ENCODE measurements around the gene BTNL9.
"Not testable (repeated sequence)": the region's sequence is repeated elsewhere in the genome, so short reads cannot be mapped to it uniquely, and the experiment has no call there.

BTNL9 gene

DNA sequence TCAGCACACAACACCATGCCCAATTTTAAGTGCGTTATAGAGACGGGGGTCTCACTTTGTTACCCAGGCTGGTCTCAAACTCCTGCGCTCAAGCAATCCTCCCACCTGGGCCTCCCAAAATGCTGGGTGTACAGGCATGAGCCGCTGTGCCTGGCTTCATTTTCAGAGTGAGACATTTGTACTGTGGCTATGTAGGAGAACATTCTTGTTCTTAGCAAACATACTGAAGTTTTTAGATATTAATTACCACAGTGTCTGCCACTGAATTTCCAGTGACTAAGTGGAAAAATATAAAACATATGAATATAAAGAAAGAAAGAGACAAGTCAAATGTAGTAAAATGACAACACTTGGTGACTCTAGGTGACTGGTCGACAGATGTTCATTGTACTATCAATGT, 20.9 kb downstream of the BTNL9 start:
- DNase-seq (ENCODE audit: low read depth in 2 of 2), result no peak

DNA sequence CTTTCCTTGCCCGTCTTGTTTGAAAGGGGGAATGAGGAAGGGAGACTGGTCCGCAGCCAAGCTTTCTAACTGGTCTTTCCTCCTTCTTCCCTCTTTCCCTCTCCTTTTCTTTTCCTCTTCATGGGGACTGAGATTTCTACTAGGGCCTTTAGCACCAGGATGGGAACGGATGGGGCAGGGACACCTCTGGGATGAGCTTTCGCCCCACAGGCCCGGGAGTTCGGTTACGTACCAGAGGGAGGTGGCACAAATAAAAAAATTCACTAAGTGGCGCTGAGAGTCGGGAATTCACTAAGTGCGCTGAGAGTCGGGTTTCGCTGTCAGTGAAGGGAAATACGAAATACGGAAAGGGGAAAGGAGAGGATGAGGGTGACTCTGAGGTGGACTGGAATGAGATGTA, 21.6 kb downstream of the BTNL9 start:
- no peak for DNase-seq (ENCODE audit: low read depth in 2 of 2)

DNA sequence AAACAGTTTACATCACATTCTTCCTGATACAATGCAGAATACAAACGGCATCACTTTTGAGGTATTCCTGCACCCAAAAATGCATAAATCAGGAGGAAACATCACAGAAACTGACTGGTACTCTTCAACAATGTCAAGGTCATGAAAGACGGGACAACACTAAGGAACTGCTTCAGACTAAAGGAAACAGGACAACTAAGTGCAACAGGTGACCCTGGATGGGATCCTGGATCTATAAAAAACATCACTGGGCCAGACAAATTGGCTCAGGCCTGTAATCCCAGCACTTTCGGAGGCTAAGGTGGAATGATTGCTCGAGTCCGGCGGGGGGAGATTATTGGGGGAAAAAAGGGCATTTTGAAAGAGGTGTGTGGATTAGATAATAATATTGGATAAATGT, 22.6 kb downstream of the BTNL9 start:
- no peak for DNase-seq (ENCODE audit: low read depth in 2 of 2)

DNA sequence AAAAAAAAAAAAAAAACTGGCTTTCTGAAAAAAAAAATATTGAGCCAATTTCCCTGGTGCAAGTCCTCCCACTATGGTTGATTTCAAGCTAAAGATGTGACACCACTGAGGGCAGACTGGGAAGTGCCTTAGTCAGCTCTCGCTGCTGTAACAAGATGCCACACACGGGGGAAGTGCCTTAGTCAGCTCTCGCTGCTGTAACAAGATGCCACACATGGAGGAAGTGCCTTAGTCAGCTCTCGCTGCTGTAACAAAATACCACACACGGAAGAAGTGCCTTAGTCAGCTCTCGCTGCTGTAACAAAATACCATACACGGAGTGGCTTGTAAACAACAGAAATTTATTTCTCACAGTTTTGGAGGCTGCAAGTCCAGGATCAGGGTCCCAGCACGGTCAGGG, 23.4 kb downstream of the BTNL9 start:
- no peak for DNase-seq (ENCODE audit: low read depth in 2 of 2)

DNA sequence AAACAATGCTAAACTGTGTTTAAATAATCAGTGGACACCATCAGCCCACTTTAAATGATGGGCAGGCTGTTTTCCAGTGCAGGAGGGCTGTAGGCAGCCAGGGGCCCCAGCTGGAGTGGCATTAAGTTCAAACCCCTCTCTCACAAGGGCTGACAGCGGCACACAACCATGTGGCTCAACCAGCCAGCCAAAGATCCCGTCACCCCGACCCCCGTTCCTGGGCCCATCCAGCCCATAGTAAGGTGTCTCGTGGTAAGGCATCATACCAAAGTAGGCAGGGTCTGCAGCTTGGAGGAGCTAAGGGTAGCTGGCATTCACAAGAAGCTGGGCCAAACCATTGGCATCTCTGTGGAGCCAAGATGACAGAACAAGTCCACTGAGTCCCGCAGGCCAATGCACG, 24.9 kb downstream of the BTNL9 start:
- no peak for DNase-seq (ENCODE audit: low read depth in 2 of 2)

DNA sequence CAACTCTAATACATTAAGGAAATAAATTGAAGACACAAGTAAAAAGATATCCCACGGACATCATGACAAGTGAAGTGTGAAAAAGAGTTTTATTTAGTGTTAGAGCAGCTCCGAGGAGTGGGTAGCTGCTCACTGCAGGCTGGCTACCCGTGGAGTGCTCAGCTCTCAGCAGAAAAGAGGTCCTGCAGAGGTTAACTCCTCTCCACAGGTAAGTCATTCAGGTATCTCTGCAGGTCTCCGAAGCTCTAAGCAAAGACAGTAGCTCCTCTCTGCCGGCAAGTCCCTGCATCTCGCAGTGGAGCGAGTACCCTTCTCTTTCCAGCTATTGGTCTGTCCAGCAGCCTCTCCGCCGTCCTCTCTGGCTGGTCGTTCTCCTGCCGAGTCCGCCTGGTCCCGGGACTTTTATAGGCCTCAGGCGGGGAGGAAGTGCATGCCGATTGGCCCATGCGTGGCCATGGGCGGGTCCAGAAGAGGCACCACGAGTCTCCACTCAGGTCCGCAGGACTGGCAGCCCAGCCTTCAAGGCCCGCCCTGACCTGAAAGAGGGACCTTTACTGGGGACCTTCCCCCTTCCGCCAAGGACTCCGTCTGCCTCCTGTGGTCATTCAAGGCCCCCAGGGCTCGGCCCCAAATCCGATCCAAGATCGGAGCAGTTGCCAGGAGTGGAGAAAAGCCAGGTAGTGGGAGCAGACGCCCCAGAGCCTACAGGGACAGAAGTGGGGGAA, 29.9 kb downstream of the BTNL9 start:
- DNase-seq (ENCODE audit: low read depth in 2 of 2), result no peak

DNA sequence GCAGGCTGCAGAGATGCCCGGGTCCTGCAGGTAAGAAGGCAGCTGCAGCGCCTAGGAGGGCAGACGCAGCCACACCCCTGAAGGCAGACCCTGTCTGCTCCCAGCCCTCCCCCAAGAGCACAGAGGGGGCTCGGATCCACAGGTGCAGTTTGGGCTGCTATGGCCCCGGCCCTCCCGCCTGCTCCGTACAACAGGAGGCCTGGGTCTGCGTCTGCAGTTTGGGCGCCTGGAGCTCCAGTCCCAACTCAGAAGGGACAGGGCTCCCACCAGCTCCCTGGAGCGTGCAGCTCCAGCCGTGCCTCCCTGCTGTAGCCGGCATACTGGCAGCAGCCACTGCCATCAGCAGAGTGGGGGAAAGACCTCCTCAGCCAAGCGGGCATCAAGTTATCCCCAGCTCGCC, 30.5 kb downstream of the BTNL9 start:
- no peak for DNase-seq (ENCODE audit: low read depth in 2 of 2)

DNA sequence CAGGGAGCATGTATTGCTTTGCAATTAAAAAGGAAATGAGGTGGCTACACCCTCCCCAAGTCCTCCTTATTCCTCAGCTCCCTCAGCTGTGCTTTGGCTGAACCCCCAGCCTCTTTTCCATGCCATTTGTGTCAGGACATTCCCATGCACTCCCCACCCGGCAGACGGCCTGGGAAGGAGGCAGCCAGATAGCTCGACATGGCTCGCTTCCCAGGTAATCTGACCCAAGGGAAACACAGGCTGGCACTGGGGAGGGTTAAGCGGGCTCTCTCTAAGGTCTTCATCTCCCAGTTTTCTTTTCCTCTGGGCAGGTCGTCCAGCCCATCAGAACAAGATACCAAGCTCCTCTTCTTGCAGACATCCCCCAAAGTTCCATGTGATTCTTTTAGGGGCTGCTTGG, 31.2 kb downstream of the BTNL9 start:
- no peak for DNase-seq (ENCODE audit: low read depth in 2 of 2)

DNA sequence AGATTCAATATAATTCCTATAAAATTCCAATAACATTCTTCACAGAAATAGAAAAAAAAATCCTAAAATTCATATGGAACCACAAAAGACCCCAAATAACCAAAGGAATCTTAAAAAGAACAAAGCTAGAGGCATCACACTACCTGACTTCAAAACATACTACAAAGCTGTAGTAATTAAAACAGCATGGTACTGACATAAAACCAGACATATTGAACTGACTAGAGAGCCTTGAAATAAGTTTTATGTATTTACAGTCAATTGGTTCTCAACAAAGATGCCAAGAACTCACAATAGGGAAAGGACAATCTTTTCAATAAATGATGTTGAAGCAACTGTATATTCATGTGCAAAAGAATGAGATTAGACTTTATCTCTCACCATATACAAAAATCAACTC, 36.9 kb downstream of the BTNL9 start:
- no peak for DNase-seq (ENCODE audit: low read depth in 2 of 2)

DNA sequence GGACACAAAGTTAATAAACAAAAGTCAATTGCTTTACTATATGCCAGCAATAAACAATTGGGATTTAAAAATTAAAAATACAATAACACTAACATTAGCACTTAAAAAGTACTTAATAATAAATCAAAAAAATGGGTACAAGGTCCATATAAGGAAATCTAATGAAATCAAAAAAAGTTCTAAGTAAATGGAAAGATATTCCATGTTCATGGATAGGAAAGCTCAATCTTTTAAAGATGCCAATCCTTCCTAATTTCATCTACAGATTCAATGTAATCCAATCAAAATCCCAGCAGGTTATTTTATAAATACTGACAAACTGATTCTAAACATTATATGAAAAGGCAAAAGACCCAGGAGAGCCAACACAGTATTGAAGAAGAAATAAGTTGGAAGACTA, 41.9 kb downstream of the BTNL9 start:
- no peak for DNase-seq (ENCODE audit: low read depth in 2 of 2)

DNA sequence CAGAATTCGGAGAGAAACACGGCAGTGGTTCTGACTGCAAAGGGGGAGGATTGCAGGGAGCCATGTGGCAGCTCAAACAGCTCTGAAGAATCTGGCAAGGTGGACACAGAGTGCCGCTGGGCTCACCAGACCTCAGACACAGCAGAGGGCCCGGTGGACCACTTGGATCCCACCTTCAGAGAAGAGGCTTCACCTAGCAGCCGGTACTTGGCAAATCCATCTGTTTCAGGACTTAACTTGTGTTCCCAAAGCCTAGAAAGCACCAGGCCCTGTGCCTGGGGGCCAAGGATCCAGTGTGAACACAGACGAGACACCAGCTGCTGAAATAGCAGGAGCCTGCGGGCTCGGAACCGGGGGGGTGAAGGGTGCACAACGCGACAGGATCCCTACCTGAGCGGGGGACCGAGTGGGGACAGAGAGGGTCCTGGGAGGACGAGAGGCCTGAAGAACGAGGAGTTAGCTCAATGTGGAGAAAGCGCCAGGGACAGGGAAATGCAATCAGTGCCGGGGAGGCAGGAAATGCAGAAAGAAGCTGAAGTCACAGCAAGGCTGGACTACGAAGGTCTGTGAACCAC, 44.6 kb downstream of the BTNL9 start:
- DNase-seq (ENCODE audit: low read depth in 2 of 2), result no peak

DNA sequence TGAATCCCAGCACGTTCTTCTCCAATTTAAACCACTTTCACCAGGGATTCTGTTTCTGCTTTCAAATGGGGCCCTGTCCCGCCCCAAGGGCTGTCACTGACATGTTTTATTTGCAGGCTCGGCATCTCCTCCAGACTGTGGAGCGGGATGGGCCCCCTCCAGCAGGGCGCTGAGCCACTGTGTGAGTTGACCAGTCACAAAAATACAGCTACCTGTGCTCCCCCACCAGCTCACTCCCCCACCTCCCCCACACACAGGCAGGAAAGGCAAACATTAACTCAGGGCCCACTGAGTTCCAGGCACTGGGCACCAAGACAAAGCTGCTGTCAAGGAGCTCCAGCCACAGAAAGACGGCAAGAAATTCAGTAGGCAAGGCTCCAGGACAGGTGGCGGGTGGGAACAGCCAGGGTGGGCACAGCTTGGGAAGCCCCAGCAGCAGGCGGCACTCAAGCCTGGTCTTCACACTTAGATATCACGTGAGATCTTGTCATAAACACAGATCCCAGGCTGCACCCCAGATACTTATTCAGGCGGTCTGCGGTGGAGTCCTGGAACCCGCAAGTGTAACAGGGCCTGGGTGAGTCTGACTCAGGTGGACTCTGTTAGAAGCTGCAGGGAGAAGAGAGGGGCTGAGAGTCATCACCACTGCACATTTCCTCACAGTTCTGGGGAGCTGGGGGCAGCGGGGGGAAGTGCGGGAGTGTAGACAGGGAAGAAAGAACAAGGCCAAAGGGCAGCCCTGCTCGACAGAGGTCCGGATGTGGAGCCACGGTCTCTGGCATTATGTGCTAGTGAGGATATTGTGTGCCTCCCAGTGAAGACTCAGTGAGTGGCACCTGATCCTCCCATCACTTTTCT, 46.2 kb downstream of the BTNL9 start:
- no peak for DNase-seq (ENCODE audit: low read depth in 2 of 2)

DNA sequence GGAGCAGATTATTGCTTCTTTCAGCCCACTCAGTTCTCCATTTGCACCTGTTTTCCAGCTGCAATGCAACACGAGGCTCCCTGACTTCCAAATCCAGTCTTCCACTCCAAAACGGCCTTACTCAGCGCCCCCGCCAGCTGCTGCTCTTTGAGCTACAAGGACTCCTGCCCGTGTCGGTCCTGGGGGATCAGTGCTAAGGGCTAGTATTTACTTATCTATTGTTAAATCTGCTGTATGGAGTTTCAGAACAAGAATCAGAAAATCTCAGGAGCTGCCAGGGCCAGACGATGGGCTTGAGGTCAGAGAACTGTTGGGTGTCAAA, 46.8 kb downstream of the BTNL9 start:
- no peak for DNase-seq (ENCODE audit: low read depth in 2 of 2)

DNA sequence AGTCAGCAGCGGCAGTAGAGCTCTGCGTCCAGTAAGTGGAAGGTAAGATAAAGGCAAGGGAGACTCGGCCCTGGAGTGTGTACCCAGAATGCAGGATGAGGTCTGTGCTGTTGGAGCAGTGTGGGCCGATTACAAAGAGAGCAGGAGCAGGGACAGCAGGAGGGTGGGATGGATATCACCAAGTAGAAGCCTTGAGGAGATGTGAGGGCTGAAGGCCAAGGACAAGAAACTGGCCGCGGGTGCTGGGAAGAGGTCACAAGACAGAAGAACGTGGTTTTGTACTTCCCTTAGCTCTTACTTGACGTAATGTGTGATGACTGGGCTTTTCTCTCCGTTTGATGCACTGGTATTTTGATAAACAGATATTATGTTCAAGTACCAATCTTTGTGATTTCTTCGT, 47.2 kb downstream of the BTNL9 start:
- no peak for DNase-seq (ENCODE audit: low read depth in 2 of 2)

DNA sequence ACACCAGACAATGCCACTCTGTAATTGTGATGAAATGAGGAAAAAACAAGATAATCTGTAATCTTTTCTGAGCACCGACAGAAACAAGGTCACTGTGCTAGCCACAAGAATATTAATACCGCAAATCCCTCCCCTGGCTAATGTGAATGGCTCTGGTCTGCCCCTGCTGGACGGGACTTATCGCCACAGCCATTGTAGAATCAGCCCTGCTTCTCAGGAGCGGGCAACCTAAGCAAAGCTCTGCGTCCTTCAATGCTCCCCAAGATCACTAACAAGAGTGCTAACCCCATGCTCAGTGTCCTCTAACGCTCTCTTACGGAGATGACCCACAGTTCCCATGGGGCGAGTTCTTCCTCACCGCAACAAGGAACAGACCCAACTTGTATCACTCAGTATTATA, 48.2 kb downstream of the BTNL9 start:
- DNase-seq (ENCODE audit: low read depth in 2 of 2), result no peak

DNA sequence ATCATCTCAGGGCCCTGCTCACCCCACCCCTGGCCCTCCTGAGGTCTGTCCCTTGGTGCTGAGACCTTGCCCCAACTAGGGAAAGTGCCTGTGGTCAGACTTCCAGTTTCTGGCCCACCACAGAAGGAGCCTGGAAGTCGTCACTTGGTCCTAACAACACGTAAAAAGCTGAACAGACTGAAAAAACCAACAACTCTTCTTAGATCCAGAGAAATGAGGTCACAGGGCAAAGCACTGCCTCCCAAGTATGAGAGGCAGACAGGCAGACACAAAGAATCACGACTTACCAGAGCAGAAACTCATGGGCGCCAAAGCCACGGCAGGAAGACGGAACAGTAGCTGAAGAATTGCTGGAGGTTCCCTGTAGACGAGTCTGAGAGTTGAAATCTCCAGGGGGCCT, 52.4 kb downstream of the BTNL9 start:
- no peak for DNase-seq (ENCODE audit: low read depth in 2 of 2)

DNA sequence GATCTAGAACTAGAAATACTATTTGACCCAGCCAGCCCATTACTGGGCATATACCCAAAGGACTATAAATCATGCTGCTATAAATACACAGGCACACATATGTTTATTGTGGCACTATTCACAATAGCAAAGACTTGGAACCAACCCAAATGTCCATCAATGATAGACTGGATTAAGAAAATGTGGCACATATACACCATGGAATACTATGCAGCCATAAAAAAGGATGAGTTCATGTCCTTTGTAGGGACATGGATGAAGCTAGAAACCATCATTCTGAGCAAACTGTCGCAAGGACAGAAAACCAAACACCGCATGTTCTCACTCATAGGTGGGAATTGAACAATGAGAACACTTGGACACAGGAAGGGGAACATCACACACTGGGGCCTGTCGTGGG, 55.1 kb downstream of the BTNL9 start:
- not testable (repeated sequence) for DNase-seq (ENCODE audit: low read depth in 2 of 2)

DNA sequence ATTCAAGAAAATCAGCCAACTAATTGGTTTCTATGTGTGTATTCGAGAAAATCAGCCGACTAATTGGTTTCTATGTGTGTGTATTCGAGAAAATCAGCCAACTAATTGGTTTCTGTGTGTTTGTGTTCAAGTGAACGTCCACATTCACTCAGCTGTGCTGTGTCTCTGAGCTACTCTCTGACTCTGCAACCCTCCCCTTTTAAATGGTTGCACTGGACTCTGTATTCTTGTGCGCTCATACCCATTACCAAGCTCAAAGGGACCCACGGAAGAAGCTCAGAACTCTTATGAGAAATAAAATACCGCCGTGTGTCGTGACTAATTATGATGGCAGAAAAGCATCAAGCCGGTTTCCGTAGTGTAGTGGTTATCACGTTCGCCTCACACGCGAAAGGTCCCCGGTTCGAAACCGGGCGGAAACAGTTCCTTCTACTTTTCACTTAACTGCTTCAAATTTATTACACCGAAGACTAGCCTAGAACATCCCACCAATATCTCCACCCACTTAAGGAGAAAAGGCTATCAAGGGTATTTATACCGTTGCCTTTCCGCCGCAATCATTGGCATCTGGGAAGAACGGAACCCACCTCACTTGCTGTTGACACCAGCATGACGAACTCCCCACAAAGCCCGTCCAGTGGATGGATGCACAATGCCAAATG, 56.8 kb downstream of the BTNL9 start:
- DNase-seq (ENCODE audit: low read depth in 2 of 2), result not testable (repeated sequence)

DNA sequence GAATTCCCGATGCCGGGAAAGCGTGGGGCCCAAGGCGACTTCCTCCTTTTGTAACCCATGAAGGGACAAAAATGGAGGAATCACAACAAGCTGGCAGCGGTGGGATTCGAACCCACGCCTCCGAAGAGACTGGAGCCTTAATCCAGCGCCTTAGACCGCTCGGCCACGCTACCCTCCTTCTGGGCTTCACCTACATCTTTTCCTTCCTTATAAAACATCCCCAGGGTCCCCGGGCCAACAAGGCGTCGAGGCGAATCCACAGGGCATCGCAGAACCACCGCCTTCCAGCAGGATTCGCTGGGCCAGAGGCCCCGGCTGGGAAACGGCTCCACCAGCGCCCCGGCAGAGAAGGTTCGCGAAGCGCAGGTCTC, 57.3 kb downstream of the BTNL9 start:
- DNase-seq (ENCODE audit: low read depth in 2 of 2), result not testable (repeated sequence)

DNA sequence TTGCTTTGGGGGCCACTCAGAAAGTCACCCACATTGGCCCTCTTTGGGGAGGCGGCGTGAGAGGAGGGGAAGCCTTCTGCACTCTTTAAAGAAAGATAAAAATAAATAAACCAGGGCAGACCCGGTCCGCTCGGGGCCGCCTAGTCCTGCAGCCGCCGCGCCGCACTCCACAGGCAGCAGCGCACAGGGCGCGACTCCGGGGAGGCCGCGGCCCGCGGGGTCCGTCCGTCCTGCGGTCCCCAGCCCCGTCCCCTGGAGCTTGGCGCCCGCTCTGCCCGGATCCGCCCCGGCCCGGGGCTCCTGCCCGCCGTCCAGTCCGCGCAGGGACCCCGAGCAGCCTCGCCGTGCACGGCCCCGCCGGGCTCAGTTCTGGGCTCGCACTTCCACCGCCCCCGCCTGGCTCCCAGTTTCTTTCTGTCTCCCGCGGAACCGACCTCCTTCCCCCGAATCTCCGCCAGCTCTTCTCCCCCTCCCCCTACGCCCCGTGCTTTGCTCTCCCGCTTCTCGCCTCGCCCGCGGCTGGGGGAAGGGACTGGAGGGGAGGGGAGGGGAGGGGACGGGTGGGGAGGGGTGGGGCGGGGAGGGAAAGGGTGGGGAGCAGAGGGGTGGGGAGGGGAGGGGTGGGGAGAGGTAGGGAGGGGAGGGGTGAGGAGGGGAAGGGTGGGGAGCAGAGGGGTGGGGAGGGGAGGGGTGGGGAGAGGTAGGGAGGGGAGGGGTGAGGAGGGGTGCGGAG, 57.9 kb downstream of the BTNL9 start:
- DNase-seq (ENCODE audit: low read depth in 2 of 2), result not testable (repeated sequence)

DNA sequence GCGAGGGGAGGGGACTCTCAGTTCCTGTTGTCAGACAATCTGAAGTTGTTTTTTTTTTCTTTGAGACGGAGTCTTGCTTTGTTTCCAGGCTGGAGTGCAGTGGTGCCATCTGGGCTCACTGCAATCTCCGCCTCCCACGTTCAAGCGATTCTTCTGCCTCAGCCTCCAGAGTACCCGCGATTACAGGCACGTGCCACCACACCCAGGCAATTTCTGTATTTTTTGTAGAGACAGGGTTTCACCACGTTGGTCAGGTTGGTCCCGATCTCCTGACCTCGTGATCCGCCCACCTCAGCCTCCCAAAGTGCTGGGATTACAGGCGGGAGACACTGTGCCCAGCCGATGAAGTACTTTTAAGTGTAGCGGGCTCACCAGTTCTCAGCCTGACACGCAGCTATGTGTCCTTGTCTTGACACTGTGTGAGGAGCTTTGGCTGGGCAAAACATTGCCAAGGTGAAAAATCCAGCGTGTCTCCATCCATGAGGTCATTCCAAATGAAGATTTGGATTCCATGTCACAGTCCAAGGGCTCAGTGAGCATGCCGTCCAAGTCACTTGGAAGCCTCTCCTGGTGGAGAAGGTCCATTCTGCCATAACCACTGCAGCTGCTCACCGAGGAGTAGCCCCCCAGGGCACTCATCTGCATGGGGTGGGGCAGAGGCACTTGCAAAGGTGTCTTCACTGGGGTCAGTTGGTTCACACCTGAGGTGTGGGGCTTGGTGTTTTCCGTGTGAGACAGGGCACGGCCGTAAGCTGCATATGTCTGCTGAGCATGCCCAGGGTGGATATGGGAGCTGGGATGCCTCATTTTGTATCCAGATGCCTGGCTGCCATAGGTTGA, 58.9 kb downstream of the BTNL9 start:
- no peak for DNase-seq (ENCODE audit: low read depth in 2 of 2)
